ENCODE measurements around the gene BMP6. TPM values are rescaled to one million over a fixed set of nuclear protein-coding genes. Genes with fewer than 3 reads are reported as not detected.

The BMP6 gene
- total and polyA plus RNA-seq, 2 donors from 2014 or later, result 5.0 to 10.0 TPM

GRCh38 chr6:7828124-7828523, 102.2 kb downstream of the BMP6 start:
- no peak for FAIRE-seq

GRCh38 chr6:7832904-7833750, 107.2 kb downstream of the BMP6 start:
- Histone ChIP-seq H3K27ac (ENCODE audit: low read depth in 2 of 2, low read length in 2 of 2) (no peak overlapping the region), H3K4me3 (ENCODE audit: low read length in 3 of 3) (no peak overlapping the region), H3K4me1 (ENCODE audit: control insufficient read depth in 2 of 3, insufficient read depth in 2 of 3, low read depth in 1 of 3, low read length in 3 of 3) (no peaks in the 10 kb centered on the region), H3K9ac (ENCODE audit: low read length in 3 of 3) (no peak overlapping the region), H3K36me3 (ENCODE audit: control insufficient read depth in 2 of 3, insufficient read depth in 3 of 3, low read length in 3 of 3) (no peaks in the 10 kb centered on the region), H3K9me3 (ENCODE audit: control insufficient read depth in 2 of 3, insufficient read depth in 1 of 3, low read length in 3 of 3) (no peaks in the 10 kb centered on the region), H3K27me3 (ENCODE audit: control insufficient read depth, insufficient read depth, low read length) (no peaks in the 10 kb centered on the region)
- intact Hi-C loops (cut with DNase I), result no loop called here
- TF ChIP-seq CTCF (IDR thresholded peaks at IDR 0.05; ENCODE audit: borderline replicate concordance, extremely low read depth, insufficient read depth), result no peak
- no peak for FAIRE-seq
- peak in 2 of 5 donors; percentile 19 to 24 for DNase-seq

More at GRCh38 chr6:7828124-7828523, 102.2 kb downstream of the BMP6 start:
- intact Hi-C loops (cut with DNase I), result no loop called here
- no peaks in the 10 kb centered on the region for H3K9me3 ChIP-seq (ENCODE audit: control insufficient read depth in 2 of 3, insufficient read depth in 1 of 3, low read length in 3 of 3)
- no peak for TF ChIP-seq CTCF (IDR thresholded peaks at IDR 0.05; ENCODE audit: borderline replicate concordance, extremely low read depth, insufficient read depth)
- no peak overlapping the region for H3K9ac ChIP-seq (ENCODE audit: low read length in 3 of 3)
- H3K4me3 ChIP-seq (ENCODE audit: low read length in 3 of 3), result no peak overlapping the region
- H3K4me1 ChIP-seq (ENCODE audit: control insufficient read depth in 2 of 3, insufficient read depth in 2 of 3, low read depth in 1 of 3, low read length in 3 of 3), result no peaks in the 10 kb centered on the region
- H3K27ac ChIP-seq (ENCODE audit: low read depth in 2 of 2, low read length in 2 of 2), result no peak overlapping the region
- no peak for DNase-seq
- no peaks in the 10 kb centered on the region for H3K27me3 ChIP-seq (ENCODE audit: control insufficient read depth, insufficient read depth, low read length)
- no peaks in the 10 kb centered on the region for H3K36me3 ChIP-seq (ENCODE audit: control insufficient read depth in 2 of 3, insufficient read depth in 3 of 3, low read length in 3 of 3)

GRCh38 chr6:7833751-7834070, 107.8 kb downstream of the BMP6 start:
- Histone ChIP-seq H3K27me3 (ENCODE audit: control insufficient read depth, insufficient read depth, low read length) (no peaks in the 10 kb centered on the region), H3K27ac (ENCODE audit: low read depth in 2 of 2, low read length in 2 of 2) (no peak overlapping the region), H3K4me3 (ENCODE audit: low read length in 3 of 3) (no peak overlapping the region), H3K9me3 (ENCODE audit: control insufficient read depth in 2 of 3, insufficient read depth in 1 of 3, low read length in 3 of 3) (no peaks in the 10 kb centered on the region), H3K4me1 (ENCODE audit: control insufficient read depth in 2 of 3, insufficient read depth in 2 of 3, low read depth in 1 of 3, low read length in 3 of 3) (no peaks in the 10 kb centered on the region), H3K36me3 (ENCODE audit: control insufficient read depth in 2 of 3, insufficient read depth in 3 of 3, low read length in 3 of 3) (no peaks in the 10 kb centered on the region), H3K9ac (ENCODE audit: low read length in 3 of 3) (no peak overlapping the region)
- DNase-seq, result peak in 3 of 5 donors; percentile 15 to 52 (median 36)
- FAIRE-seq, result no peak
- no peak for TF ChIP-seq CTCF (IDR thresholded peaks at IDR 0.05; ENCODE audit: borderline replicate concordance, extremely low read depth, insufficient read depth)
- intact Hi-C loops (cut with DNase I), result no loop called here
